Measurements from ENCODE around the gene MOV10L1. TPM values are rescaled to one million over a fixed set of nuclear protein-coding genes. Genes with fewer than 3 reads are reported as not detected.
A peak's percentile ranks its signal among the peaks of the same experiment; 100 is the strongest.

Gene MOV10L1
- total RNA-seq, 6 experiments from 2014 or later, result 0.21 to 0.31 (median 0.24) TPM; not detected in 2

DNA sequence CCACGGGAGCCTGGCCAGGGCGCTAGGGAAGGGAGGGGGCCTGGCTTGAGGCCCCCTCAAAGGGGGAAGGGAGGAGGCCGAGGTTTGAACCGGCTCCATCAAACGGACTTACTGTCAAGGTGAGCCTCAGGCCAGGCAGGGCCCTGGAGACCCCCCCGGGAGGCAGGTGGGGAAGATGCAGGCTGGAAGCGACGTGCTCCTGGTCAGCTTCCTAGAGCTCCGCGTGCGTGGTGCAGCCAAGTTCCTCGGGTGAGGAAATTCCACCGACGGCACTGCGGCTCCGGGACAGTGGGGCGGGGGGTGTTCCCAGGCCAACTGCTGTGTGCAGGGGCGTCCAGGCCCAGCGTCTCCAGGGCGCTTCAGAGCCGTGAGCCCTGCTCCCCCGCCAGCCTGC, 88.7 kb downstream of the MOV10L1 start:
- Histone ChIP-seq H3K9me3 (no peaks in the 10 kb centered on the region), H3K36me3 (no peaks in the 10 kb centered on the region), H3K4me3 (no peak overlapping the region), H3K4me1 (no peaks in the 10 kb centered on the region), H3K27me3 (no peaks in the 10 kb centered on the region), H3K27ac (no peak overlapping the region)
- DNase-seq, result peak in 1 of 3 donors; percentile 49
- WGBS (ENCODE audit: insufficient coverage, low coverage, low lambda C conversion rate, missing lambda C conversion rate), result no CpG with 5 or more reads among the region's 22 CpGs
- no peak for ATAC-seq
- intact Hi-C loops (cut with DNase I), result no loop called here
- TF ChIP-seq POLR2A (IDR thresholded peaks at IDR 0.05), result no peak
- TF ChIP-seq, protein P1, sequence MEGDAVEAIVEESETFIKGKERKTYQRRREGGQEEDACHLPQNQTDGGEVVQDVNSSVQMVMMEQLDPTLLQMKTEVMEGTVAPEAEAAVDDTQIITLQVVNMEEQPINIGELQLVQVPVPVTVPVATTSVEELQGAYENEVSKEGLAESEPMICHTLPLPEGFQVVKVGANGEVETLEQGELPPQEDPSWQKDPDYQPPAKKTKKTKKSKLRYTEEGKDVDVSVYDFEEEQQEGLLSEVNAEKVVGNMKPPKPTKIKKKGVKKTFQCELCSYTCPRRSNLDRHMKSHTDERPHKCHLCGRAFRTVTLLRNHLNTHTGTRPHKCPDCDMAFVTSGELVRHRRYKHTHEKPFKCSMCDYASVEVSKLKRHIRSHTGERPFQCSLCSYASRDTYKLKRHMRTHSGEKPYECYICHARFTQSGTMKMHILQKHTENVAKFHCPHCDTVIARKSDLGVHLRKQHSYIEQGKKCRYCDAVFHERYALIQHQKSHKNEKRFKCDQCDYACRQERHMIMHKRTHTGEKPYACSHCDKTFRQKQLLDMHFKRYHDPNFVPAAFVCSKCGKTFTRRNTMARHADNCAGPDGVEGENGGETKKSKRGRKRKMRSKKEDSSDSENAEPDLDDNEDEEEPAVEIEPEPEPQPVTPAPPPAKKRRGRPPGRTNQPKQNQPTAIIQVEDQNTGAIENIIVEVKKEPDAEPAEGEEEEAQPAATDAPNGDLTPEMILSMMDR (IDR thresholded peaks at IDR 0.05), result no peak

DNA sequence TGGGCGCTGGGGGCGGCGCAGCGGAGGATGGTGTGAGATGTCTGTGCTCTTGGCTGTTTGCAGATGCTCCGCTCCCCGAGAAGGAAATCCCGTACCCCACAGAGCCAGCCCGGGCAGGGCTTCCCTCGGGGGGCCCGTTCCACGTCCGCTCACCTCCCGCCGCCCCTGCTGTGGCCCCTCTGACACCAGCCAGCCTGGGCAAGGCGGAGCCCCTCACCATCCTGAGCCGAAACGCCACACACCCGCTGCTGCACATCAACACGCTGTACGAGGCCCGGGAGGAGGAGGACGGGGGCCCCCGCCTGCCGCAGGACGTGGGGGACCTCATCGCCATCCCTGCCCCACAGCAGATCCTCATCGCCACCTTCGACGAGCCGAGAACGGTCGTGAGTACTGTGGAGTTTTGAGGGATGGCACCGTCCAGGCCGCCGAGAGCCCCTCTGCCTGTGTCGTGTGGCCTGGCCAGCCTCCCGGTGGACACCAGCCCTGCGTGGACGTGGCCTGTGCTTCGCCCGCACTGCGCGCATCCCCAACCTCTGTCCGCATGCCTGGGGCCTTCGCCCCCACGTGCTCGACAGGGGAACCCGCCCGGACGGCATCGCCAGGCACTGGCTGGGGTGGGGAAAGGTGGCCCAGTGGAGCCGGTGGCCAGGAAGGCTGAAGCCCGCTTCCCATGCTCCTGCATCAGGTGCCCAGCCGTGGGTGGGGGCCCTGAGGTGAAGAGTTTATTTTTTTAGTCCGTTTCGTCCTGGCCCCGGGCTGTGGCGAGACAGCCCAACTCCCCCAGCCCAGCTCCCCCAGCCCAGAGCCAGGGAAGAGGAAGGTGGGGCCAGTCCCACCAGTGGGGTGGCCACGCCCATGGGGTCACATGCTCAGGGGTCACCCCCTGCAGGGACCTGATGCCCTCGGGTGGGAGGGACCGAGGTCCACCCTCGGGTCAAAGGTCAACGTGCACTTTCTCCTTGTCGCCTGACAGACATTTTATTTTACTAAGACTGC, 89.4 kb downstream of the MOV10L1 start:
- TF ChIP-seq, protein P1 (IDR thresholded peaks at IDR 0.05), result no peak
- no peak for TF ChIP-seq POLR2A (IDR thresholded peaks at IDR 0.05)
- no peak overlapping the region for H3K27ac ChIP-seq
- ATAC-seq (no peak), DNase-seq (peak in 2 of 3 donors; percentile 46 to 55)
- 76% methylated on average over 14 of the region's 64 CpGs for WGBS (ENCODE audit: insufficient coverage, low coverage, low lambda C conversion rate, missing lambda C conversion rate)
- no peaks in the 10 kb centered on the region for H3K36me3 ChIP-seq
- no peaks in the 10 kb centered on the region for H3K27me3 ChIP-seq
- no peaks in the 10 kb centered on the region for H3K9me3 ChIP-seq
- H3K4me1 ChIP-seq, result peaks cover 0 to 7% (median 3%) of the 10 kb centered on the region in 4 donors
- H3K4me3 ChIP-seq, result no peak overlapping the region
- intact Hi-C loops (cut with DNase I), result no loop called here

DNA sequence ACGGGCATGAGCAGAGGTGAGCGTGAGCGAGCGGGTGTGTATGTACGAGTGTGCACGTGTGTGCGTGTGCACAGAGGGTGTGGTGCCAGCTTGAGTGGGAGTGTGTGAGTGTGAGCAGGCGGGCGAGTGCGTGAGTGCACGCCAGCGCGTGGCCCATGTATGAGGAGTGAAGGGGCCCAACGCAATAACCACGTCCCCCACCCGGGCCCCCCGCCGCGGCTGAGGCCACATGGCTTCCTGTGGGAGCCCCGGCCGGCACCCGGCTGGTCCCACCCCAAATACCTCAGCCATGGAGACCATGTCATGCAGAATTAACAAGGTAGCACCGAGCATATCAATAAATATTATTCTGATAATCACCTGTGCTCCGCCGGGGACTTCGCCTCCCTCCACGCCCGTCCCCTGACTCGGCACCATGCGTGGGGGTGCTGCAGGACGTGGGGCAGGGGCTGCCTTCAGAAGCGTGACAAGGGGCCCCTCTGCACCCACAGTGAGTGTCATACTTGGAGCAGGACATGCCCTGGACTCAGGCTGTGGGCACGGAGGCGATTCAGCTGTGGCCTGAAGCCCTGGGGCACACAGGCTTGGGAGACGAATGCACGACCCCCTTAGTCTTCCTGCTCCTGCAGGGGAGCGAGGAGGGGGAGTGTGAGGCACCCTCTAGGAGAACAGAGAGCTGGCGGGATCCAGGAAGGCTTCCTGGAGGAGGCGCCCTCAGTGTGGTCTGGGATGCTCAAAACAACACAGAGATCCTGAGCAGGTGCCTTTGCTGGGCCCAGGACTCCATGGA, 90.3 kb downstream of the MOV10L1 start:
- Histone ChIP-seq H3K36me3 (no peaks in the 10 kb centered on the region), H3K27me3 (no peaks in the 10 kb centered on the region), H3K4me1 (peaks cover 0 to 13% (median 6%) of the 10 kb centered on the region in 4 donors), H3K27ac (no peak overlapping the region), H3K4me3 (no peak overlapping the region), H3K9me3 (no peaks in the 10 kb centered on the region)
- intact Hi-C loops (cut with DNase I), result no loop called here
- TF ChIP-seq, protein P1 (IDR thresholded peaks at IDR 0.05), result no peak
- TF ChIP-seq POLR2A (IDR thresholded peaks at IDR 0.05), result no peak
- ATAC-seq, result no peak
- WGBS (ENCODE audit: insufficient coverage, low coverage, low lambda C conversion rate, missing lambda C conversion rate), result 90% methylated on average over 7 of the region's 39 CpGs
- DNase-seq, result peak in 1 of 3 donors; percentile 43

DNA sequence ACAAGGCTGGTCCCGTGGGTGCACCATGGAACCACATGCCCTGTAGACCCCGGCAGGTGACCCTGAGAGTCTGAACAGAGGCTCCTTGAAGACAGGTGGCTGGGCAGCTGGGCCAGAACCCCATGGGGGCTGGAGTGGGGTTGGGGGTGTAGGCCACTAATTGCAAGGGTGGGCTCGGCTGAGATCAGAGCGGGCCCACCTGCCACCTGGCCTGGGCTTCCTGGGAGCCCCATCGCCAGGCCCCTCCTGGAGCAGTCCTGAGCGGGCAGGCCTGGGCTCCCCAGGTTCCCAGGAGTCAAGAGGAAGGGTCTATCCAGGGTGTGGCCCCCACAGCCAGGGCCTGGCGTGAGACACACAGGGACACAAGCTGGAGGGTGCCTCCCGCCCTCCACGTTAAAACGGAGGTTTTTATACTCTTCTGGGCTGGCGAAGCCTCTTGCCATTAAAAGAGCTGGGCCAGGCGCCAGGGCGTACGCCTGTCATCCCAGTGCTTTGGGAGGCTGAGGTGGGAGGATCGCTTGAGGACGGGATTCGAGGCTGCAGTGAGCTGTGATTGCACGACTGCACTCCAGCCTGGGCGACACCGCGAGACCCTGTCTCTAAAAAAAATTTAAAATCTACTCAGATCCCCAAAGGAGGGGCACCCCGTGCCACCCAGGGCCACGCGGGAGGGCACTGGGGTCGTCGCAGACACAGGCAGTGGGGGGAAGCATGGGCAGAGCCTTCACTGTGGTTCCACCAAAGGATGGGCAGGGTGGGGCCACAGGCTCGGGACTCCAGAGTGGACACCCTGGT, 91.1 kb downstream of the MOV10L1 start:
- 80% methylated on average over 1 of the region's 27 CpGs for WGBS (ENCODE audit: insufficient coverage, low coverage, low lambda C conversion rate, missing lambda C conversion rate)
- H3K36me3 ChIP-seq, result no peaks in the 10 kb centered on the region
- no peak overlapping the region for H3K27ac ChIP-seq
- TF ChIP-seq POLR2A (IDR thresholded peaks at IDR 0.05), result no peak
- TF ChIP-seq, protein P1 (IDR thresholded peaks at IDR 0.05), result no peak
- peak in 1 of 3 donors; percentile 45 for DNase-seq
- intact Hi-C loops (cut with DNase I), result no loop called here
- no peaks in the 10 kb centered on the region for H3K9me3 ChIP-seq
- H3K27me3 ChIP-seq, result no peaks in the 10 kb centered on the region
- peaks cover 0 to 16% (median 6%) of the 10 kb centered on the region in 4 donors for H3K4me1 ChIP-seq
- H3K4me3 ChIP-seq, result no peak overlapping the region
- ATAC-seq, result no peak
